C4-2B (cell line): ENCODE results near the gene ZNF3.

Experiments
- CTCF ChIP-seq: fragments of 450-650 bp; conservative IDR thresholded peaks from 2 replicates; pipeline ENCODE4 v1.5.1; 2017; ENCODE audit warnings: mild to moderate bottlenecking
- ZFX ChIP-seq: fragments of 450-650 bp; IDR thresholded peaks from 2 replicates; pipeline ENCODE4 v1.6.1; 2017

GRCh38 chr7:100033526-100033925, 48.0 kb downstream of the ZNF3 start:
- TF ChIP-seq CTCF (no peak), ZFX (no peak)
